ENCODE data around the gene CLPTM1. TPM values are rescaled to one million over a fixed set of nuclear protein-coding genes. Genes with fewer than 3 reads are reported as not detected.

Gene CLPTM1
- total and polyA plus RNA-seq, 2 donors (not counting 1 experiment from before 2014, with no cell fraction given), result 121 to 129 TPM

- Histone ChIP-seq H2AFZ (ENCODE audit: insufficient read depth, low read depth, low read length, poor library complexity, severe bottlenecking) (no peak overlapping the region), H3K36me3 (replicated peaks in 1 of 2; ENCODE audit: control extremely low read depth in 1 of 2, control insufficient read depth in 1 of 2, extremely low read depth in 1 of 2, insufficient read depth in 2 of 2, low read length in 1 of 2) (peaks cover 1 to 48% of the 10 kb centered on the region in 2 experiments), H3K27me3 (replicated peaks in 1 of 4; ENCODE audit: control extremely low read depth in 1 of 4, control insufficient read depth in 3 of 4, insufficient read depth in 4 of 4, low read length in 3 of 4) (no peaks in the 10 kb centered on the region), H3K9me3 (ENCODE audit: control extremely low read depth in 1 of 3, control insufficient read depth in 2 of 3, insufficient read depth in 1 of 3, low read length in 2 of 3) (no peaks in the 10 kb centered on the region), H3K27ac (ENCODE audit: low read length in 2 of 2) (no peak overlapping the region), H4K20me1 (ENCODE audit: control insufficient read depth, insufficient read depth, low read length, poor library complexity, severe bottlenecking) (peaks cover 25% of the 10 kb centered on the region), H3K79me2 (ENCODE audit: control insufficient read depth, insufficient read depth, low read length) (peaks cover 29% of the 10 kb centered on the region), H3K4me1 (ENCODE audit: control insufficient read depth in 2 of 2, insufficient read depth in 2 of 2, low read length in 2 of 2) (peaks cover 6 to 23% of the 10 kb centered on the region in 2 donors), H3K4me2 (replicated peaks; ENCODE audit: low read depth, low read length, poor library complexity, severe bottlenecking) (no peak overlapping the region), H3K4me3 (ENCODE audit: control extremely low read depth in 1 of 5, extremely low read depth in 1 of 5, insufficient read depth in 1 of 5, low read depth in 2 of 5, low read length in 4 of 5) (no peak overlapping the region), H3K9ac (ENCODE audit: low read length) (no peak overlapping the region)
- H3K27ac Mint-ChIP-seq, result no peak overlapping the region
- ATAC-seq (ENCODE audit: low read depth), result no peak
- H3K27me3 Mint-ChIP-seq, result no peaks in the 10 kb centered on the region
- intact Hi-C loops (cut with micrococcal nuclease), result no loop called here
- no peak for DNase-seq
- 98% methylated on average over 32 of the region's 42 CpGs for WGBS (ENCODE audit: insufficient coverage)
- no peaks in the 10 kb centered on the region for H3K9me3 Mint-ChIP-seq (ENCODE audit: insufficient read depth)
- no peak overlapping the region for H3K4me3 Mint-ChIP-seq
- peaks cover 21% of the 10 kb centered on the region for H3K4me1 Mint-ChIP-seq
- no peak for TF ChIP-seq EZH2 (IDR thresholded peaks at IDR 0.05; ENCODE audit: borderline replicate concordance, insufficient read depth, low read depth, low read length, poor library complexity, severe bottlenecking)
- CTCF ChIA-PET, result no interaction called here
- POLR2A ChIA-PET, result no interaction called here
These were observed 56.8 kb downstream of the CLPTM1 start for GRCh38 chr19:45011959-45012358.

- CTCF ChIA-PET, result interaction anchor here (0.8 to 2.8 kb wide), 15 partner anchors 10 to 161 kb away, joined by 3 to 26 read pairs (median 5); partner anchors contain the start of genes PPP1R37, RELB, TRAPPC6A and ZNF296
- Mint-ChIP-seq H3K27me3 (no peaks in the 10 kb centered on the region), H3K27ac (peak overlapping the region; percentile 94), H3K4me1 (peaks cover 18% of the 10 kb centered on the region), H3K9me3 (ENCODE audit: insufficient read depth) (no peaks in the 10 kb centered on the region), H3K4me3 (peak overlapping the region; percentile 81)
- POLR2A ChIA-PET, result interaction anchor here (1.8 kb wide), 2 partner anchors 15 to 35 kb away, joined by 4 to 13 read pairs; partner anchors contain the start of gene RELB
- TF ChIP-seq CTCF (IDR thresholded peaks at IDR 0.05) (peak; percentile 70), EZH2 (IDR thresholded peaks at IDR 0.05; ENCODE audit: borderline replicate concordance, insufficient read depth, low read depth, low read length, poor library complexity, severe bottlenecking) (no peak)
- Histone ChIP-seq H3K79me2 (ENCODE audit: control insufficient read depth, insufficient read depth, low read length) (peaks cover 26% of the 10 kb centered on the region), H3K36me3 (replicated peaks in 1 of 2; ENCODE audit: control extremely low read depth in 1 of 2, control insufficient read depth in 1 of 2, extremely low read depth in 1 of 2, insufficient read depth in 2 of 2, low read length in 1 of 2) (peaks cover 6 to 39% of the 10 kb centered on the region in 2 experiments), H3K9ac (ENCODE audit: low read length) (peak overlapping the region; percentile 53), H4K20me1 (ENCODE audit: control insufficient read depth, insufficient read depth, low read length, poor library complexity, severe bottlenecking) (peaks cover 5% of the 10 kb centered on the region), H2AFZ (ENCODE audit: insufficient read depth, low read depth, low read length, poor library complexity, severe bottlenecking) (no peak overlapping the region), H3K4me3 (ENCODE audit: control extremely low read depth in 1 of 5, extremely low read depth in 1 of 5, insufficient read depth in 1 of 5, low read depth in 2 of 5, low read length in 4 of 5) (peak overlapping the region in 2 of 5 experiments; percentile 26 to 33), H3K4me2 (replicated peaks; ENCODE audit: low read depth, low read length, poor library complexity, severe bottlenecking) (peak overlapping the region; percentile 58), H3K27me3 (replicated peaks in 1 of 4; ENCODE audit: control extremely low read depth in 1 of 4, control insufficient read depth in 3 of 4, insufficient read depth in 4 of 4, low read length in 3 of 4) (no peaks in the 10 kb centered on the region), H3K4me1 (ENCODE audit: control insufficient read depth in 2 of 2, insufficient read depth in 2 of 2, low read length in 2 of 2) (peaks cover 7 to 26% of the 10 kb centered on the region in 2 donors), H3K27ac (ENCODE audit: low read length in 2 of 2) (peak overlapping the region; percentile 84 to 93), H3K9me3 (ENCODE audit: control extremely low read depth in 1 of 3, control insufficient read depth in 2 of 3, insufficient read depth in 1 of 3, low read length in 2 of 3) (no peaks in the 10 kb centered on the region)
- ATAC-seq (ENCODE audit: low read depth) (peak; percentile 79), DNase-seq (peak; percentile 89)
- intact Hi-C loops (cut with micrococcal nuclease), result loop anchor here (1.0 kb wide), 5 partner anchors 14 to 162 kb away; partner anchors contain the start of genes BLOC1S3 and TRAPPC6A
- 65% methylated on average over 6 of the region's 13 CpGs for WGBS (ENCODE audit: insufficient coverage)
These were observed 61.5 kb downstream of the CLPTM1 start for GRCh38 chr19:45016388-45017314.
